Neuronal stem cell (in vitro differentiated cells): Measurements from ENCODE around the gene TGIF1.

Source experiments
- DNase-seq: peaks from one replicate; pipeline ENCODE4 v3.0.0-alpha.2; 2013; ENCODE audit warnings: low spot score
- H2AFZ ChIP-seq: one replicate; pipeline ENCODE4 v1.6.1; 2013; ENCODE audit warnings: mild to moderate bottlenecking, low read length, inconsistent platforms
- H2AK5ac ChIP-seq: 2 replicates; pipeline ENCODE4 v1.6.1; 2013; ENCODE audit warnings: low read depth, mild to moderate bottlenecking, inconsistent platforms, low read length, moderate library complexity, mixed read lengths
- H2BK120ac ChIP-seq: 2 replicates; pipeline ENCODE4 v1.6.1; 2013; ENCODE audit warnings: low read depth, mild to moderate bottlenecking, inconsistent platforms, low read length, moderate library complexity, mixed read lengths
- H2BK12ac ChIP-seq: one replicate; pipeline ENCODE4 v1.6.1; 2013; ENCODE audit warnings: low read length, inconsistent platforms
- H2BK15ac ChIP-seq: 2 replicates; pipeline ENCODE4 v1.6.1; 2013; ENCODE audit warnings: mild to moderate bottlenecking, low read length, inconsistent platforms, mixed read lengths
- H2BK5ac ChIP-seq: one replicate; pipeline ENCODE4 v1.6.1; 2013; ENCODE audit warnings: inconsistent platforms, mild to moderate bottlenecking, low read length, moderate library complexity
- H3K14ac ChIP-seq: one replicate; pipeline ENCODE4 v1.6.1; 2013; ENCODE audit warnings: low read length, inconsistent platforms
- H3K18ac ChIP-seq: 2 replicates; pipeline ENCODE4 v1.6.1; 2013; ENCODE audit warnings: low read length, inconsistent platforms
- H3K23ac ChIP-seq: 2 replicates; pipeline ENCODE4 v1.6.1; 2013; ENCODE audit warnings: low read depth, mild to moderate bottlenecking, mixed read lengths, low read length, inconsistent platforms; ENCODE audit not compliant: poor library complexity
- H3K27ac ChIP-seq: replicated peaks from 3 replicates; pipeline ENCODE4 v1.5.1; 2013; ENCODE audit warnings: low read length, inconsistent platforms
- H3K27me3 ChIP-seq, 3 experiments: 2 replicates each; pipeline ENCODE4 v1.6.1; 2013; ENCODE audit warnings: low read length in 3 of 3, mild to moderate bottlenecking in 2 of 3, inconsistent platforms in 1 of 3, low read depth in 1 of 3, mixed read lengths in 1 of 3, moderate library complexity in 1 of 3; ENCODE audit not compliant: control insufficient read depth in 3 of 3, insufficient read depth in 3 of 3
- H3K36me3 ChIP-seq, 2 donors: replicated peaks in 1 of 2; 2 replicates each; pipeline ENCODE4 v1.6.1; 2013; ENCODE audit warnings: low read length in 2 of 2; ENCODE audit not compliant: control insufficient read depth in 2 of 2, insufficient read depth in 2 of 2
- H3K4ac ChIP-seq: 2 replicates; pipeline ENCODE4 v1.6.1; 2013; ENCODE audit warnings: inconsistent platforms, mild to moderate bottlenecking, low read length, moderate library complexity
- H3K4me1 ChIP-seq, 2 donors: 1 replicate in 1 of 2; 2 replicates in 1 of 2; pipeline ENCODE4 v1.6.1; 2013; ENCODE audit warnings: low read length in 2 of 2, low read depth in 1 of 2; ENCODE audit not compliant: control insufficient read depth in 2 of 2, insufficient read depth in 1 of 2
- H3K4me2 ChIP-seq: one replicate; pipeline ENCODE4 v1.6.1; 2013; ENCODE audit warnings: mild to moderate bottlenecking, low read length, inconsistent platforms; ENCODE audit not compliant: insufficient read depth, poor library complexity, severe bottlenecking
- H3K4me3 ChIP-seq, 2 donors: 2 replicates each; pipeline ENCODE4 v1.5.1; 2013; ENCODE audit warnings: low read length in 2 of 2, mild to moderate bottlenecking in 2 of 2, inconsistent platforms in 1 of 2, moderate library complexity in 1 of 2
- H3K79me1 ChIP-seq: one replicate; pipeline ENCODE4 v1.6.1; 2013; ENCODE audit warnings: low read depth, mild to moderate bottlenecking, inconsistent platforms, low read length, moderate library complexity
- H3K9ac ChIP-seq: one replicate; pipeline ENCODE4 v1.6.1; 2013; ENCODE audit warnings: mild to moderate bottlenecking, low read depth, low read length, inconsistent platforms; ENCODE audit not compliant: poor library complexity
- H3K9me3 ChIP-seq, 2 donors: replicated peaks in 1 of 2; 2 replicates each; pipeline versions ENCODE3 to v1.6.1; 2013; ENCODE audit warnings: low read length in 2 of 2, mild to moderate bottlenecking in 2 of 2, inconsistent platforms in 1 of 2, low read depth in 1 of 2, mixed read lengths in 1 of 2, moderate library complexity in 1 of 2; ENCODE audit not compliant: control insufficient read depth in 2 of 2, insufficient read depth in 1 of 2
- H4K8ac ChIP-seq: one replicate; pipeline ENCODE4 v1.6.1; 2013; ENCODE audit warnings: low read depth, mild to moderate bottlenecking, inconsistent platforms, low read length, moderate library complexity
- H4K91ac ChIP-seq: one replicate; pipeline ENCODE4 v1.6.1; 2013; ENCODE audit warnings: low read length, low read depth, mild to moderate bottlenecking, inconsistent platforms; ENCODE audit not compliant: poor library complexity
- WGBS, 2 donors: extraction: QIAGEN DNeasy Blood & Tissue Kit; methylation state at CpG; one replicate each; pipeline ENCODE4 v1.1.7; 2013; ENCODE audit warnings: missing lambda C conversion rate in 2 of 2, mixed read lengths in 1 of 2; ENCODE audit not compliant: insufficient read length in 2 of 2, insufficient replicate concordance in 1 of 2; ENCODE audit errors: extremely low coverage in 2 of 2; 5-methylcytosine and 5-hydroxymethylcytosine counted together

Gene TGIF1

DNA sequence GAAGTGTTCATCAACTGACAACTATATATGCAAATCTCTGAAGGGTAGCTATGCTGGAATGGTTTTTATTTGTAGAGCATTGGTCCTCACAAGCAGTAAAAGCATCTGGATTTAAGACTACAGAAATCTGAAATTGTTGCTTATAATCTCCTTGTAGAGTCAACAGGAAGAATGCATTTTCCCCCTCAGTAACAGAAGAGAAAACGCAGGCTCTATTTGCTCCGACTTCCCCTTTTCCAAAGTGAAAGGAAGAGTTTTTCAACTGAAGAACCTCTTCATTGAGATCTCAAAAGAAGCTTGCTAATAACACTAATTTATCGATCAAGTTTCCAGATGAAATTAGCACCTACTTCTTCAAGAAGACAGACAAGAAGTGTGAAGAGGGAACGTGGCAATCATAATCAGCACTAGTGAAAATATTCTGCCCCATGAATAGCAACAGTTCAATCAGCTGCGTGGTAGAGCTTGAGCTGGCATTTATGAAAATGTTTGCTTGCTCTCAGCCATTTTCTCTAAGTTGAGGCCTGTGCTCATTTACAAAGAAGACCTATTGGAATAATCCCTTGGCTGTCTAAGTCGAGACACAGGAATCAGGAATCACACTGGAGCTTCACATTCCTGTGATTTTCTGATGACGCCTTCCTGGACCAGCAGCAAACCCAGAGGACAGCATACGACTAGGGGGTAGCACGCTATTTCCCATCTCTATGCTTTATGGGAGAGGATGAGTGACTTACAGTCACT lies 43.7 kb downstream of the TGIF1 start:
- no peak for DNase-seq
- H3K27ac ChIP-seq: no peak overlapping the region

DNA sequence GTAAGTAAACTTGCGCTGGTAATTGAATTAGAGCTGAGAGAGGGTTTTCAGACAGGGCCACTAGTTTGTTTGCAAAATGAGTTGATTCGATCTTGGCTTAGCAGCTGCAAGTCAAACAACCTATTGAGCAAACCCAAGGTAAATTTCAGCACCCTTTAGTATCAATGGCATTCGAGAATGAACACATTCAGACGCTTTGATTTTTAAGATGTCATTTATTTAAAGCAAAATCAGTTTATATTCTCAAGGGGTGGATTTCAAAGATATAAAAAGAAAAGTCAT lies 44.2 kb downstream of the TGIF1 start:
- Histone ChIP-seq H2AFZ (no peak overlapping the region), H3K9ac (no peak overlapping the region)
- no CpG with 5 or more reads among the region's 4 CpGs for WGBS, 2 donors

More for the DNA sequence above, 43.7 kb downstream of the TGIF1 start:
- no peak overlapping the region for H4K91ac ChIP-seq
- H2BK5ac ChIP-seq: no peak overlapping the region
- no peak overlapping the region for H3K4me2 ChIP-seq
- H3K9ac ChIP-seq: no peak overlapping the region
- no peak overlapping the region for H2AFZ ChIP-seq
- H3K9me3 ChIP-seq: no peaks in the 10 kb centered on the region
- H3K79me1 ChIP-seq: no peaks in the 10 kb centered on the region
- no peak overlapping the region for H2BK15ac ChIP-seq
- H3K36me3 ChIP-seq: no peaks in the 10 kb centered on the region
- no peak overlapping the region for H3K14ac ChIP-seq
- no peak overlapping the region for H3K4me3 ChIP-seq
- no peak overlapping the region for H2BK120ac ChIP-seq
- H3K4ac ChIP-seq: no peak overlapping the region
- H3K23ac ChIP-seq: no peak overlapping the region
- WGBS, 2 donors: no CpG with 5 or more reads among the region's 9 CpGs
- H3K4me1 ChIP-seq: peaks cover 0 to 5% of the 10 kb centered on the region in 2 donors
- no peak overlapping the region for H4K8ac ChIP-seq
- no peak overlapping the region for H2BK12ac ChIP-seq
- H3K18ac ChIP-seq: no peak overlapping the region
- H3K27me3 ChIP-seq: peaks cover 0 to 7% (median 2%) of the 10 kb centered on the region in 3 experiments
- H2AK5ac ChIP-seq: no peak overlapping the region

DNA sequence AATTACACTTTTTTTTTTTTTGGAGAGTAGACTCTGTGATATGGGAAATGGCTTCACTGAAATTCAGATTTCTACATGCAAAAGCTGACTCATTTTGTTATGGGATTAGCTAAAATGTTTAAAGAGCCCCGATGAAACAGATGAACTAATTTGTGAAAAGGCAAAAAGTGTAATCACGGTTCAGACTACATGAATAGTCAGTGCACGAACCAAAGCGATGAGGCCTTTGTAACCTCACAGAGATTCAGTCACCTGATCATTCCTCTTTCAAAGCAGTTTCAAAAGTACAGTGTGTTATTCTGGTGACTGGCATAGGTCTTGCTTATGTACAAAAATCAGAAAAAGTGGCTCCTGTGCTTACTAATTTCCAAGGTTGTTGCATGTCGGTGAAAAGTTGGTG lies 44.6 kb downstream of the TGIF1 start:
- Histone ChIP-seq H3K79me1 (no peaks in the 10 kb centered on the region), H3K18ac (no peak overlapping the region), H2BK120ac (no peak overlapping the region), H3K27ac (no peak overlapping the region), H3K4me3 (no peak overlapping the region), H3K36me3 (no peaks in the 10 kb centered on the region), H3K4me2 (no peak overlapping the region), H2BK15ac (no peak overlapping the region), H3K9ac (no peak overlapping the region), H3K14ac (no peak overlapping the region), H3K4ac (no peak overlapping the region), H2AK5ac (no peak overlapping the region), H3K27me3 (peaks cover 0 to 9% (median 2%) of the 10 kb centered on the region in 3 experiments), H3K23ac (no peak overlapping the region), H3K9me3 (no peaks in the 10 kb centered on the region), H3K4me1 (peaks cover 0 to 5% of the 10 kb centered on the region in 2 donors), H4K91ac (no peak overlapping the region), H2BK5ac (no peak overlapping the region), H4K8ac (no peak overlapping the region), H2AFZ (no peak overlapping the region), H2BK12ac (no peak overlapping the region)
- no CpG with 5 or more reads among the region's 5 CpGs for WGBS, 2 donors
- DNase-seq: no peak

More for the DNA sequence above, 44.2 kb downstream of the TGIF1 start:
- no peak overlapping the region for H2BK12ac ChIP-seq
- H3K18ac ChIP-seq: no peak overlapping the region
- no peak overlapping the region for H2AK5ac ChIP-seq
- no peak overlapping the region for H3K23ac ChIP-seq
- no peak overlapping the region for H4K8ac ChIP-seq
- H3K79me1 ChIP-seq: no peaks in the 10 kb centered on the region
- H2BK15ac ChIP-seq: no peak overlapping the region
- peaks cover 0 to 5% of the 10 kb centered on the region in 2 donors for H3K4me1 ChIP-seq
- no peak overlapping the region for H2BK120ac ChIP-seq
- H3K36me3 ChIP-seq: no peaks in the 10 kb centered on the region
- no peaks in the 10 kb centered on the region for H3K9me3 ChIP-seq
- H3K27ac ChIP-seq: no peak overlapping the region
- H3K4ac ChIP-seq: no peak overlapping the region
- no peak overlapping the region for H4K91ac ChIP-seq
- H3K4me3 ChIP-seq: no peak overlapping the region
- no peak for DNase-seq
- no peak overlapping the region for H3K4me2 ChIP-seq
- no peak overlapping the region for H3K14ac ChIP-seq
- no peak overlapping the region for H2BK5ac ChIP-seq
- peaks cover 0 to 9% (median 2%) of the 10 kb centered on the region in 3 experiments for H3K27me3 ChIP-seq

DNA sequence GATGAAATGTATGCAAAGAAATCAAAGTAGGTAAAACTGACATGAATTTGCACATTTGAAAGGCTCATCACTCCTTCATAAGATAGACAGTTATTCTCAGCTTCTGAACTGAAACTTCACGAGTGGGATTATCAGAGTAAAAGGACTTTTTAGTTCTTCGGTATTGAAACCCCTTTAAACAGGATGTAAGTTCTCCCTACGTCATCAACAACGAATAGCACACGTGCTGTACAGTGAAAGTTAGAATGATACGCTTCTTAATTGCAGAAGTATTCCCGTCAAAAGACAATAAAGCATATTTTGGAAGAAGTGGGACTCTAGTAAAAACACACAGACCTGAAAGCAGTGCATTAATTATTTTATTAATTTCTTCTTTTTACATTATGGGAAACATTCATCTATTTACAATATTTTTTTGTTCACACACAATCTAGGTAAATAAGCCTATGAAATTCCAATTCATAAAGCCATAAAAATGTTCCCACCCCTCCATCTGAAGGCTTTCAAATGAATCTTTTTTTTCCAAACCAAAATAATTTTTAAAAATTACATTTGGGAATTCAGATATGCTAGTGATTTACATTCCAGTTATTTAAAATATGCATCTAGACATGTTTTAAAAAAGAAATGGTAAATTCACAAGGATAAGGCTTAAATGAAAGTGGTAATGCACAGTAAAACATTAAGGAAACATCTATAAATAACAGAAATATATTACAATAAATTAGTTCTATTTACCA lies 45.9 kb downstream of the TGIF1 start:
- H2BK120ac ChIP-seq: no peak overlapping the region
- H3K4ac ChIP-seq: no peak overlapping the region
- H2AK5ac ChIP-seq: no peak overlapping the region
- no peak overlapping the region for H4K91ac ChIP-seq
- no peak overlapping the region for H3K18ac ChIP-seq
- no peak overlapping the region for H2BK12ac ChIP-seq
- H3K4me2 ChIP-seq: no peak overlapping the region
- H3K27ac ChIP-seq: no peak overlapping the region
- H3K4me1 ChIP-seq: peaks cover 5% of the 10 kb centered on the region in 2 donors
- H3K14ac ChIP-seq: no peak overlapping the region
- H3K4me3 ChIP-seq: no peak overlapping the region
- no peaks in the 10 kb centered on the region for H3K9me3 ChIP-seq
- no peak for DNase-seq
- H3K36me3 ChIP-seq: no peaks in the 10 kb centered on the region
- no peak overlapping the region for H2AFZ ChIP-seq
- H3K23ac ChIP-seq: no peak overlapping the region
- peaks cover 0 to 11% (median 2%) of the 10 kb centered on the region in 3 experiments for H3K27me3 ChIP-seq
- no peaks in the 10 kb centered on the region for H3K79me1 ChIP-seq
- H3K9ac ChIP-seq: no peak overlapping the region
- no peak overlapping the region for H4K8ac ChIP-seq
- WGBS, 2 donors: no CpG with 5 or more reads among the region's 7 CpGs
- no peak overlapping the region for H2BK15ac ChIP-seq
- no peak overlapping the region for H2BK5ac ChIP-seq
